Neural crest cell (in vitro differentiated cells): ENCODE data around the gene COL2A1. TPM values are rescaled to one million over a fixed set of nuclear protein-coding genes. Genes with fewer than 3 reads are reported as not detected.

Experiments
- DNase-seq: peaks from one replicate; pipeline ENCODE4 v3.0.0; 2021; ENCODE audit warnings: low read depth, mixed read lengths, low spot score
- H3K27ac Mint-ChIP-seq: one replicate; pipeline ENCODE4 v1.8.0; 2021; ENCODE audit warnings: mild to moderate bottlenecking, mixed read lengths; ENCODE audit not compliant: unreplicated experiment
- H3K27me3 Mint-ChIP-seq: 2 replicates; pipeline ENCODE4 v1.8.0; 2021; ENCODE audit warnings: low read depth, mild to moderate bottlenecking, mixed read lengths
- H3K36me3 Mint-ChIP-seq: 2 replicates; pipeline ENCODE4 v1.8.0; 2021; ENCODE audit warnings: low read depth, mild to moderate bottlenecking, mixed read lengths
- H3K4me1 Mint-ChIP-seq: 2 replicates; pipeline ENCODE4 v1.8.0; 2021; ENCODE audit warnings: mixed read lengths
- H3K4me3 Mint-ChIP-seq: one replicate; pipeline ENCODE4 v1.8.0; 2021; ENCODE audit warnings: mild to moderate bottlenecking, mixed read lengths
- H3K9me3 Mint-ChIP-seq: 2 replicates; pipeline ENCODE4 v1.8.0; 2021; ENCODE audit warnings: mixed read lengths
- total RNA-seq: library from RNA; stranded (reverse); gene quantifications from 2 replicates; pipeline ENCODE4 v1.2.1, GENCODE V29; 2021
- TF ChIP-seq, protein P1 (sequence below): fragments of 200-600 bp; sonication (generic); conservative IDR thresholded peaks from 2 replicates; pipeline ENCODE4 v1.5.0; 2021; ENCODE audit warnings: antibody characterized with exemption, mild to moderate bottlenecking

The COL2A1 gene
- total RNA-seq, 1 donor from 2014 or later: 386 TPM

- Mint-ChIP-seq H3K4me1 (no peaks in the 10 kb centered on the region), H3K27ac (no peak overlapping the region), H3K36me3 (no peaks in the 10 kb centered on the region), H3K9me3 (no peaks in the 10 kb centered on the region), H3K4me3 (no peak overlapping the region), H3K27me3 (peaks cover 5% of the 10 kb centered on the region)
- TF ChIP-seq, protein P1, sequence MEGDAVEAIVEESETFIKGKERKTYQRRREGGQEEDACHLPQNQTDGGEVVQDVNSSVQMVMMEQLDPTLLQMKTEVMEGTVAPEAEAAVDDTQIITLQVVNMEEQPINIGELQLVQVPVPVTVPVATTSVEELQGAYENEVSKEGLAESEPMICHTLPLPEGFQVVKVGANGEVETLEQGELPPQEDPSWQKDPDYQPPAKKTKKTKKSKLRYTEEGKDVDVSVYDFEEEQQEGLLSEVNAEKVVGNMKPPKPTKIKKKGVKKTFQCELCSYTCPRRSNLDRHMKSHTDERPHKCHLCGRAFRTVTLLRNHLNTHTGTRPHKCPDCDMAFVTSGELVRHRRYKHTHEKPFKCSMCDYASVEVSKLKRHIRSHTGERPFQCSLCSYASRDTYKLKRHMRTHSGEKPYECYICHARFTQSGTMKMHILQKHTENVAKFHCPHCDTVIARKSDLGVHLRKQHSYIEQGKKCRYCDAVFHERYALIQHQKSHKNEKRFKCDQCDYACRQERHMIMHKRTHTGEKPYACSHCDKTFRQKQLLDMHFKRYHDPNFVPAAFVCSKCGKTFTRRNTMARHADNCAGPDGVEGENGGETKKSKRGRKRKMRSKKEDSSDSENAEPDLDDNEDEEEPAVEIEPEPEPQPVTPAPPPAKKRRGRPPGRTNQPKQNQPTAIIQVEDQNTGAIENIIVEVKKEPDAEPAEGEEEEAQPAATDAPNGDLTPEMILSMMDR: no peak
- no peak for DNase-seq
These were observed 62.8 kb downstream of the COL2A1 start for GRCh38 chr12:47941475-47941780.

DNA sequence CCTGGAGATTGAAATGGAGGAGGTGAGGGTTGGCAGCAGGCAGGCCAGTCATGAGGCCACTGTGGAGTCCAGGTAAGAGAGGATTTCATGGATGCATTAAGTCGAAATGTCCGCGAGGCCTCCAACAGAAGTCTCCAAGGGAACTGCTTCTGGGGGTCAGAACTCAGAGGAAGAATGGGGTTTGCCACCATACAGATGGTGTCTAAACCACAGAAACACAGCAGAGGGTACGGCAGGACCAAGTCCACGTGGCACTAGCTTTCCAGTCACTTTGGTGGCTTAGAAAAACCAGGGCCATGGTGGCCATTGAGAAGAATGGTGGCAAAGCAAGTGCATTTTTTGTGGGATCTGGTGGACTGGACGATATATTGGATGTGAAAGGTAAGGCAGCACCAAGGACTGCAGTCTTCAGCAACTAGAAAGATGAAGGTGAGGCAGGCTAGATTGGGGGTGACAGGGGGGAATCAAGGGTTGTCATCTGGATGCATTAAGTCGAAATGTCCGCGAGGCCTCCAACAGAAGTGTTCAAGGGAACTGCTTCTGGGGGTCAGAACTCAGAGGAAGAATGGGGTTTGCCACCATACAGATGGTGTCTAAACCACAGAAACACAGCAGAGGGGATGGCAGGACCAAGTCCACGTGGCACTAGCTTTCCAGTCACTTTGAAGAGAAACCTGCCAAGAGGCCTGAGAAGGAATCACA, 63.4 kb downstream of the COL2A1 start:
- Mint-ChIP-seq H3K9me3 (no peaks in the 10 kb centered on the region), H3K4me1 (no peaks in the 10 kb centered on the region), H3K4me3 (no peak overlapping the region), H3K36me3 (no peaks in the 10 kb centered on the region), H3K27me3 (peaks cover 5% of the 10 kb centered on the region), H3K27ac (peak overlapping the region; percentile 83)
- TF ChIP-seq, protein P1: no peak
- DNase-seq: no peak

DNA sequence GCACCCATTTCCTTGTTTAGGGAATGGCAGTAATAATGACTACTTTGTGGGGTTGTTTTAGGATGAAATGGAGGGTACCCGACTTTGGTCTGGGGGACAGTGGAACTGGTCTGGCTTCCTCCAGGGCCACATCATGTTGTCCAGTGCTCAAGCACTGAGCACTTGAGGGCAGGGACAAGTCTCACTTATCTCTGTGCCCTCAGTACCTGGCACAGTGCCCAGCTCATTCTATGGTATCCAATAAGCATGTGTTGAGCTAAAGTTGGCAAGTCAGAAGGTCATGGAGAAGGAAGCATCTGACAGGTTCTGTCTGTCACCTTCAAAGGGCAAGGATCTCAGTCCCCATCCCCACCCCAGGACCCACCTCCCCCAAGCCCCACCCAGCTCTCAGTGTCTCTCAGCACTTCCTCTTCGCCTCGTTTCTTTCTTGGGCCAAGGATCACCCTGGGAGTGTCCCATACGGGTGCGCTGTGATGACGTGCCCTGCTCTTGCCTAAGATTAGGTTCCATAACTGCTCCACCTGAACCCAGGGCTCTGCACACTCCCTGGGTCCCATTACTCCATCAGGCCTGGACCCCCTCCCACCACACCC, 65.2 kb downstream of the COL2A1 start:
- TF ChIP-seq, protein P1: no peak
- no peaks in the 10 kb centered on the region for H3K9me3 Mint-ChIP-seq
- H3K27me3 Mint-ChIP-seq: peaks cover 5% of the 10 kb centered on the region
- H3K36me3 Mint-ChIP-seq: no peaks in the 10 kb centered on the region
- H3K4me3 Mint-ChIP-seq: no peak overlapping the region
- H3K27ac Mint-ChIP-seq: no peak overlapping the region
- no peaks in the 10 kb centered on the region for H3K4me1 Mint-ChIP-seq
- no peak for DNase-seq

DNA sequence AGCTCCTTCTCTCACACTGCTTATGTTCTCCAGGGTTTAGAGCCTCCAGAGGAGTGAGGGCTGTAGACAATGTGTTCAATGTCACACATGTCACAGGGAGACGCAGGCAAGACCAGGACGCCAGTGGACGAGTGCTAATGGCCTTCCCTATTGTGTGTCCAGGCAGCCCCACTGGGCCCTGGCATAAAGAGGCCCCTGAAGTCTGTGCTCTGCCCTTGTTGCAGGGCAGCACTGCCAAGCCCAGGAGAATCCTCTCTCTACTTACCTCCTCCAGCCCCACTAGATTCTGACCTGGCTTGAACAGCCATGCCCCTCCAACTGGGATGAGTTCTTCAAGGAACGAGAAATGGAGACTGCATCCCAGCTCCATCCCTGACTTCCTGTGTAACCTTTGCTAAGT, 65.7 kb downstream of the COL2A1 start:
- no peak overlapping the region for H3K4me3 Mint-ChIP-seq
- H3K27me3 Mint-ChIP-seq: peaks cover 5% of the 10 kb centered on the region
- TF ChIP-seq, protein P1: no peak
- no peaks in the 10 kb centered on the region for H3K9me3 Mint-ChIP-seq
- no peak overlapping the region for H3K27ac Mint-ChIP-seq
- H3K4me1 Mint-ChIP-seq: no peaks in the 10 kb centered on the region
- DNase-seq: no peak
- no peaks in the 10 kb centered on the region for H3K36me3 Mint-ChIP-seq

GRCh38 chr12:47938093-47938492, 66.2 kb downstream of the COL2A1 start:
- DNase-seq: no peak
- TF ChIP-seq, protein P1: no peak
- Mint-ChIP-seq H3K27ac (no peak overlapping the region), H3K9me3 (no peaks in the 10 kb centered on the region), H3K4me3 (no peak overlapping the region), H3K4me1 (no peaks in the 10 kb centered on the region), H3K27me3 (peaks cover 5% of the 10 kb centered on the region), H3K36me3 (no peaks in the 10 kb centered on the region)
